ENCODE measurements around the gene SLC5A5. TPM values are rescaled to one million over a fixed set of nuclear protein-coding genes. Genes with fewer than 3 reads are reported as not detected.
A peak's percentile ranks its signal among the peaks of the same experiment; 100 is the strongest.

Gene SLC5A5
- total and polyA plus RNA-seq, 4 donors, result 0.14 to 0.95 (median 0.15) TPM; not detected in 1

GRCh38 chr19:17872251-17873001 lies 681 bp downstream of the SLC5A5 start:
- H3K27me3 ChIP-seq (ENCODE audit: control insufficient read depth in 3 of 3, insufficient read depth in 3 of 3, low read length in 2 of 3), result peaks cover 0 to 60% (median 37%) of the 10 kb centered on the region in 3 donors
- ATAC-seq (ENCODE audit: insufficient read depth, low FRiP score) (no peak), DNase-seq (no peak)
- no peak overlapping the region for H3K9ac ChIP-seq (ENCODE audit: insufficient read depth in 1 of 2, low read length in 2 of 2)
- H3K4me3 ChIP-seq, result no peak overlapping the region
- peaks cover 0 to 9% (median 0%) of the 10 kb centered on the region in 5 donors for H3K4me1 ChIP-seq (ENCODE audit: control insufficient read depth in 5 of 5, insufficient read depth in 5 of 5, low read length in 5 of 5)
- peaks cover 0 to 1% (median 0%) of the 10 kb centered on the region in 4 donors for H3K9me3 ChIP-seq (ENCODE audit: control insufficient read depth in 4 of 4, insufficient read depth in 3 of 4, low read length in 3 of 4)
- no peak overlapping the region for H3K27ac ChIP-seq (ENCODE audit: low read depth in 1 of 2, low read length in 1 of 2)
- no peaks in the 10 kb centered on the region for H3K36me3 ChIP-seq (ENCODE audit: control insufficient read depth in 4 of 4, insufficient read depth in 4 of 4, low read length in 4 of 4)
- WGBS, 2 donors, result 2 to 5% methylated on average over 46 to 61 of the region's 61 CpGs
- TF ChIP-seq CTCF (IDR thresholded peaks at IDR 0.05; ENCODE audit: control extremely low read depth, extremely low read depth), result no peak

GRCh38 chr19:17873786-17874757 lies 2.3 kb downstream of the SLC5A5 start:
- no peak overlapping the region for H3K27ac ChIP-seq (ENCODE audit: low read depth in 1 of 2, low read length in 1 of 2)
- TF ChIP-seq CTCF (IDR thresholded peaks at IDR 0.05; ENCODE audit: control extremely low read depth, extremely low read depth), result no peak
- H3K4me1 ChIP-seq (ENCODE audit: control insufficient read depth in 5 of 5, insufficient read depth in 5 of 5, low read length in 5 of 5), result peaks cover 0 to 9% (median 0%) of the 10 kb centered on the region in 5 donors
- WGBS, 2 donors, result 9 to 10% methylated on average over 59 to 63 of the region's 63 CpGs
- H3K9me3 ChIP-seq (ENCODE audit: control insufficient read depth in 4 of 4, insufficient read depth in 3 of 4, low read length in 3 of 4), result peaks cover 0 to 1% (median 0%) of the 10 kb centered on the region in 4 donors
- H3K9ac ChIP-seq (ENCODE audit: insufficient read depth in 1 of 2, low read length in 2 of 2), result no peak overlapping the region
- peaks cover 0 to 54% (median 30%) of the 10 kb centered on the region in 3 donors for H3K27me3 ChIP-seq (ENCODE audit: control insufficient read depth in 3 of 3, insufficient read depth in 3 of 3, low read length in 2 of 3)
- no peak for DNase-seq
- ATAC-seq (ENCODE audit: insufficient read depth, low FRiP score), result peak; percentile 23
- H3K4me3 ChIP-seq, result no peak overlapping the region
- no peaks in the 10 kb centered on the region for H3K36me3 ChIP-seq (ENCODE audit: control insufficient read depth in 4 of 4, insufficient read depth in 4 of 4, low read length in 4 of 4)

- 87 to 88% methylated on average over 9 of the region's 9 CpGs for WGBS, 2 donors
- Histone ChIP-seq H3K4me3 (no peak overlapping the region), H3K36me3 (ENCODE audit: control insufficient read depth in 4 of 4, insufficient read depth in 4 of 4, low read length in 4 of 4) (no peaks in the 10 kb centered on the region), H3K27me3 (ENCODE audit: control insufficient read depth in 3 of 3, insufficient read depth in 3 of 3, low read length in 2 of 3) (peaks cover 0 to 47% (median 27%) of the 10 kb centered on the region in 3 donors), H3K9ac (ENCODE audit: insufficient read depth in 1 of 2, low read length in 2 of 2) (no peak overlapping the region), H3K9me3 (ENCODE audit: control insufficient read depth in 4 of 4, insufficient read depth in 3 of 4, low read length in 3 of 4) (peaks cover 0 to 1% (median 0%) of the 10 kb centered on the region in 4 donors), H3K4me1 (ENCODE audit: control insufficient read depth in 5 of 5, insufficient read depth in 5 of 5, low read length in 5 of 5) (peaks cover 0 to 9% (median 0%) of the 10 kb centered on the region in 5 donors), H3K27ac (ENCODE audit: low read depth in 1 of 2, low read length in 1 of 2) (no peak overlapping the region)
- DNase-seq (no peak), ATAC-seq (ENCODE audit: insufficient read depth, low FRiP score) (no peak)
- no peak for TF ChIP-seq CTCF (IDR thresholded peaks at IDR 0.05; ENCODE audit: control extremely low read depth, extremely low read depth)
These were observed 3.0 kb downstream of the SLC5A5 start for GRCh38 chr19:17874758-17875135.
